Body of pancreas (tissue), 4 donors: ENCODE measurements around the gene TNIK.

Experiments
- CTCF ChIP-seq, 7 experiments: fragments of 450-650 bp in 4 of 7; fragments of 200-600 bp in 3 of 7; sonication (generic) in 3 of 7; IDR thresholded peaks; one replicate each; pipeline ENCODE4 v1.5.1; 2016 to 2019; ENCODE audit warnings: antibody characterized with exemption in 7 of 7
- POLR2A ChIP-seq, 3 donors: fragments of 450-650 bp; IDR thresholded peaks; one replicate each; pipeline ENCODE4 v1.6.1; 2016; ENCODE audit warnings: antibody characterized with exemption in 3 of 3, mild to moderate bottlenecking in 2 of 3

- TF ChIP-seq CTCF (IDR thresholded peaks at IDR 0.05) (no peak), POLR2A (IDR thresholded peaks at IDR 0.05) (no peak)
Measured at GRCh38 chr3:171374661-171375285, 85.4 kb downstream of the TNIK start.
